PC-9 (cell line): ENCODE measurements around the gene SLC1A7. TPM values are rescaled to one million over a fixed set of nuclear protein-coding genes. Genes with fewer than 3 reads are reported as not detected.
A peak's percentile ranks its signal among the peaks of the same experiment; 100 is the strongest.

Experiments
- Bru-seq: library from RNA; stranded (reverse); fragments of 400-500 nt; gene quantifications from one replicate; lab custom pipeline; 2021; lab: Mats Ljungman, UMichigan
- BruChase-seq, 2 experiments: library from RNA; stranded (reverse); fragments of 400-500 nt; gene quantifications; one replicate each; lab custom pipeline; 2021; lab: Mats Ljungman, UMichigan
- BruUV-seq: library from RNA; stranded (reverse); fragments of 400-500 nt; replicated peaks from 2 replicates; lab custom pipeline; 2021; lab: Mats Ljungman, UMichigan
- CTCF ChIA-PET: fragments of 300-600 bp; sonication (Branson Sonifier 250); formaldehyde crosslinking; loops from one replicate; lab custom pipeline; 2022; ENCODE audit warnings: antibody characterized with exemption; lab: Charles Lee
- POLR2A ChIA-PET: fragments of 300-600 bp; sonication (Branson Sonifier 250); formaldehyde crosslinking; loops from one replicate; lab custom pipeline; 2022; ENCODE audit warnings: antibody characterized with exemption; ENCODE audit not compliant: unreplicated experiment; lab: Charles Lee
- DNase-seq, 2 experiments: peaks; one replicate each; pipeline versions ENCODE4 v3.0.0 to v3.0.0-alpha.2; 2015 to 2022; ENCODE audit warnings: mixed read lengths in 1 of 2
- H2AFZ ChIP-seq: fragments of 200-600 bp; sonication (generic); 2 replicates; pipeline ENCODE4 v1.8.1; 2017; ENCODE audit warnings: antibody characterized with exemption
- H3F3A ChIP-seq: fragments of 200-600 bp; sonication (generic); 2 replicates; pipeline ENCODE4 v1.8.1; 2017; ENCODE audit warnings: antibody characterized with exemption, mild to moderate bottlenecking, low read depth; ENCODE audit not compliant: insufficient read depth
- H3K27ac ChIP-seq: fragments of 200-600 bp; sonication (generic); 2 replicates; pipeline ENCODE4 v1.6.1; 2016; ENCODE audit warnings: mixed run types
- H3K27me3 ChIP-seq: fragments of 200-600 bp; sonication (generic); 2 replicates; pipeline ENCODE4 v1.6.1; 2016; ENCODE audit warnings: low read depth, mixed run types; ENCODE audit not compliant: insufficient read depth
- H3K36me3 ChIP-seq: fragments of 200-600 bp; sonication (generic); 2 replicates; pipeline ENCODE4 v1.6.1; 2016; ENCODE audit warnings: low read depth, mixed run types
- H3K4me1 ChIP-seq: fragments of 200-600 bp; sonication (generic); replicated peaks from 2 replicates; pipeline ENCODE4 v1.6.1; 2016; ENCODE audit warnings: mixed run types; ENCODE audit not compliant: insufficient read depth
- H3K4me2 ChIP-seq: fragments of 200-600 bp; sonication (generic); 2 replicates; pipeline ENCODE4 v1.6.1; 2017; ENCODE audit warnings: mixed run types
- H3K4me3 ChIP-seq: fragments of 200-600 bp; sonication (generic); 2 replicates; pipeline ENCODE4 v1.6.1; 2016; ENCODE audit warnings: mixed run types
- H3K79me2 ChIP-seq: fragments of 200-600 bp; sonication (generic); 2 replicates; pipeline ENCODE4 v1.6.1; 2017; ENCODE audit warnings: low read depth, mixed run types
- H3K9me2 ChIP-seq: fragments of 200-600 bp; sonication (generic); 2 replicates; pipeline ENCODE4 v1.8.1; 2017; ENCODE audit warnings: mild to moderate bottlenecking; ENCODE audit not compliant: insufficient read depth
- H3K9me3 ChIP-seq: fragments of 200-600 bp; sonication (generic); 2 replicates; pipeline ENCODE4 v1.8.1; 2016; ENCODE audit warnings: low read depth; ENCODE audit not compliant: insufficient read depth
- H4K20me1 ChIP-seq: fragments of 200-600 bp; sonication (generic); 2 replicates; pipeline ENCODE4 v1.8.1; 2017; ENCODE audit not compliant: insufficient read depth
- EZH2 ChIP-seq: fragments of 200-600 bp; sonication (generic); IDR thresholded peaks from 2 replicates; pipeline ENCODE4 v1.8.0; 2017; ENCODE audit warnings: antibody characterized with exemption, low read depth
- intact Hi-C: fragments of 100-400 bp; cut with micrococcal nuclease; formaldehyde crosslinking; loops from one replicate; pipeline ENCODE4 v1.10.0; 2022; ENCODE audit not compliant: unreplicated experiment
- long read RNA-seq: library from polyadenylated mRNA; stranded (forward); transcript quantifications from one replicate; pipeline ENCODE4 v2.0.0, GENCODE V29; 2022
- total RNA-seq: library from RNA; stranded (reverse); gene quantifications from 2 replicates; pipeline ENCODE4 v1.2.3, GENCODE V29; 2021
- TF ChIP-seq, protein P1 (sequence below): fragments of 200-600 bp; sonication (generic); conservative IDR thresholded peaks from 2 replicates; pipeline ENCODE4 v1.6.1; 2017; ENCODE audit warnings: mixed run types, antibody characterized with exemption, mild to moderate bottlenecking, moderate library complexity

SLC1A7 gene
- not detected in 2 replicates for total RNA-seq
- percentile 3 among the genes with signal in this experiment for Bru-seq, nascent RNA
- percentile 2 among the genes with signal in this experiment for BruChase-seq, experiment 1, labeled RNA remaining after a 2-hour chase
- not detected for BruChase-seq, experiment 2, labeled RNA remaining after a 6-hour chase
- long read RNA-seq = 0 reads

DNA sequence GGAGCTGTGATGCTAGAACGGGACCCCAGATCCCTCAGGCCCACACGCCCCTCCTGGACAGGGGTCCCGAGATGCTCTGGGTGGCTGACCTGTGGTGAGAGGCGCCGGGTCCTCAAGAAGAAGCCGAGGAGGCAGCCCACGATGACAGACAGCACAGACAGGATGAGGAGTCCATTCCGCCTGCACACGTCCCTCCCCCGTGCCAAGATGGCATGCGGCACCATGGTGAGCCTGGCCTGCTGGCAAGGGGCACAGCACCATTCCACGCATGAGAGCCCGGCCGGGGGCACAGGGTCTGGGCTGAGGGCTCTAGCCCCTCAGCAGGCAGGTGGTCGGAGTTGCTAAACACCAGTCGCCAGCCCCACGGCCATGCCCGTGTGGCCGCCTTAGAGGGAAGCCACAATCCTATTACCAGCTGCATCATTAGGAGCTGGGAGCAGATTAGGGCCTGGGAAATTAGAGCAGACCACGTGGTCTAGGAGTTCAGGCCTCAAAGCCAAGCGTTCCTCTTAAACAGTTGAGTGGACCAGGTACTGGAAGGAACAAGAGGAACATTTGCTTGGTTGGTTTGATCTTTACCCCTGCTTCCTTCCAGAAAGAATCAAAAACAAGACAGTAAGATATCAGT is at the start of gene SLC1A7:
SLC1A7 (minus strand) TSS at position 413 of the 628 bp plus-strand sequence; CDS start at position 224, 189 bp downstream.
- Histone ChIP-seq H3K27ac (no peak within 1 kb of the TSS), H3K27me3 (no peaks in the 10 kb centered on the region), H3F3A (peaks cover 21% of the 10 kb centered on the region; the same call in 1 of the 2 replicates), H3K4me2 (no peak within 1 kb of the TSS), H4K20me1 (no peaks in the 10 kb centered on the region), H3K79me2 (no peaks in the 10 kb centered on the region), H3K36me3 (no peaks in the 10 kb centered on the region), H3K4me3 (no peak within 1 kb of the TSS), H3K4me1 (peaks cover 32% of the 10 kb centered on the region), H2AFZ (no peak within 1 kb of the TSS), H3K9me2 (no peaks in the 10 kb centered on the region), H3K9me3 (peaks cover 4% of the 10 kb centered on the region)
- no peak for DNase-seq
- ChIA-PET CTCF (no interaction called here), POLR2A (no interaction called here)
- intact Hi-C loops = no loop called here
- no TSS peak for BruUV-seq
- TF ChIP-seq EZH2 = no peak
- TF ChIP-seq, protein P1, sequence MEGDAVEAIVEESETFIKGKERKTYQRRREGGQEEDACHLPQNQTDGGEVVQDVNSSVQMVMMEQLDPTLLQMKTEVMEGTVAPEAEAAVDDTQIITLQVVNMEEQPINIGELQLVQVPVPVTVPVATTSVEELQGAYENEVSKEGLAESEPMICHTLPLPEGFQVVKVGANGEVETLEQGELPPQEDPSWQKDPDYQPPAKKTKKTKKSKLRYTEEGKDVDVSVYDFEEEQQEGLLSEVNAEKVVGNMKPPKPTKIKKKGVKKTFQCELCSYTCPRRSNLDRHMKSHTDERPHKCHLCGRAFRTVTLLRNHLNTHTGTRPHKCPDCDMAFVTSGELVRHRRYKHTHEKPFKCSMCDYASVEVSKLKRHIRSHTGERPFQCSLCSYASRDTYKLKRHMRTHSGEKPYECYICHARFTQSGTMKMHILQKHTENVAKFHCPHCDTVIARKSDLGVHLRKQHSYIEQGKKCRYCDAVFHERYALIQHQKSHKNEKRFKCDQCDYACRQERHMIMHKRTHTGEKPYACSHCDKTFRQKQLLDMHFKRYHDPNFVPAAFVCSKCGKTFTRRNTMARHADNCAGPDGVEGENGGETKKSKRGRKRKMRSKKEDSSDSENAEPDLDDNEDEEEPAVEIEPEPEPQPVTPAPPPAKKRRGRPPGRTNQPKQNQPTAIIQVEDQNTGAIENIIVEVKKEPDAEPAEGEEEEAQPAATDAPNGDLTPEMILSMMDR = no peak

DNA sequence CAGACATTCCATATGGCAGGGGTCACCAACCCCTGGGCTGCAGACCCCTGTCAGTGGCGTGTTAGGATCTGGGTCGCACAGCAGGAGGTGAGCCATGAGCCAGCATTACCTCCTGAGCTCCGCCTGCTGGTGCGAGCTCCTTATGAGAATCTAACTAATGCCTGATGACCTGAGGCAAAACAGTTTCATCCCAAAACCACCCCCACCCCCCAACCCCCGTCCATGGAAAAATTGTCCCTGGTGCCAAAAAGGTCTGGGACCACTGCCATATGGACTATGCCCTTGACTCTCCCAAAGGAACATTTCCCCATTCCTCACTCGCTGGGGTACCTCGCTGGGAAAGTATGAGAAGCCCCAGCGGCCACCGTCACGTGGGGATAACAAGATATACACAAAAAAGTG is 47.8 kb upstream of the SLC1A7 start:
- Histone ChIP-seq H3K4me1 (peaks cover 4% of the 10 kb centered on the region), H3K9me3 (no peaks in the 10 kb centered on the region), H2AFZ (no peak overlapping the region), H3K79me2 (no peaks in the 10 kb centered on the region), H4K20me1 (no peaks in the 10 kb centered on the region), H3K4me3 (no peak overlapping the region), H3K4me2 (no peak overlapping the region), H3K27ac (no peak overlapping the region), H3K27me3 (no peaks in the 10 kb centered on the region), H3K36me3 (no peaks in the 10 kb centered on the region), H3K9me2 (no peaks in the 10 kb centered on the region), H3F3A (no peaks in the 10 kb centered on the region)
- ChIA-PET POLR2A (no interaction called here), CTCF (no interaction called here)
- no TSS peak for BruUV-seq
- no peak for TF ChIP-seq EZH2
- TF ChIP-seq, protein P1 = no peak
- intact Hi-C loops = no loop called here
- no peak for DNase-seq

DNA sequence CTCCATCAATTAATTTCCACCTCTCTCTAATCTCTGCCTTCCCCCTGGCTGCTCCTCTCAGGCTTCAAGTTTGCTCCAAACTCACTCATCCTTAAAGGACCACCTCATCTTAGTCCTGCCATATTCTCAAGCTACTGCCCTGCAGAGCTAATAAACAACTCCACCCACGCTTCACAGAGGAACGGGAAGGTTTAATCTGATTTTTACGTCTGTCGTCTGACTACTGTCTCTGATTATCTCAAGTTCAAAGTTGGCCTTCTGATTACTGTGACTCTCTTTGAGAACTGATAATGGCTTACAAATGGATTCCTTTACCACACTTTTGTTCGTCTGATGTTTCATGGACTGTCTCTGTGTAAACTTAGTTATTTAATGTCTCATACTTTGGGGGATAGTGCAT is 46.6 kb upstream of the SLC1A7 start:
- ChIA-PET POLR2A (no interaction called here), CTCF (no interaction called here)
- DNase-seq = no peak
- no TSS peak for BruUV-seq
- H3K79me2 ChIP-seq = no peaks in the 10 kb centered on the region
- TF ChIP-seq, protein P1 = no peak
- TF ChIP-seq EZH2 = no peak
- H3K4me3 ChIP-seq = no peak overlapping the region
- no peaks in the 10 kb centered on the region for H3K9me3 ChIP-seq
- H3K36me3 ChIP-seq = no peaks in the 10 kb centered on the region
- H3F3A ChIP-seq = no peaks in the 10 kb centered on the region
- no peak overlapping the region for H3K4me2 ChIP-seq
- peaks cover 3% of the 10 kb centered on the region for H3K4me1 ChIP-seq
- H3K9me2 ChIP-seq = no peaks in the 10 kb centered on the region
- H3K27ac ChIP-seq = no peak overlapping the region
- H2AFZ ChIP-seq = no peak overlapping the region
- no peaks in the 10 kb centered on the region for H4K20me1 ChIP-seq
- intact Hi-C loops = loop anchor here (10.0 kb wide), 1 partner anchor 344 kb away; the partner anchor contains the start of gene ZYG11A
- H3K27me3 ChIP-seq = no peaks in the 10 kb centered on the region
